Stimulated activated CD4-positive, alpha-beta T cell treated with anti-CD3 and anti-CD28 coated beads, Interleukin-15, amount 100 ng/mL, for 48 hours (primary cell): ENCODE results near the gene ANK2.
"Not testable (repeated sequence)": the region's sequence is repeated elsewhere in the genome, so short reads cannot be mapped to it uniquely, and the experiment has no call there.

Experiments used
- DNase-seq, 2 donors: peaks; one replicate each; pipeline ENCODE4 v3.0.0-alpha.2; 2020; ENCODE audit warnings: low read depth in 2 of 2

ANK2 gene

DNA sequence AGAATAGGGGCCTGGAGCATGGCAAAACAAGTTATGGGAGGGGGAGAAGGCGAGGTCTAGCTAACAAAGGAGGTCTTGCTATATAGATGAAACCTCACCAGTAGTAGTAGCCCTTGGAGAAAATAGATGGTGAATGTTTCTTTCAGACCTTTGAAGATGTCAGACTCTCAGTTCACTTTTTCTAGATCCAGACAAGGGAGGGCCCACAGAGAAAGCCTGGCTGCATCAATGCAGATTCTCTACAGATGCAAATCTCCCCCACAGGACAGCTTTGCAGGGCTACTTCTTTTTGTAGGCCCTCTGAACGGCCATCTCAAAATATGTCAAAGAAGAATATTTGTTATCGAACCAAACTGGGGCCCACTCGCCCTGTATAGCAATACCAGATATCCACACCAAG lies 159.7 kb downstream of the ANK2 start:
- no peak for DNase-seq

DNA sequence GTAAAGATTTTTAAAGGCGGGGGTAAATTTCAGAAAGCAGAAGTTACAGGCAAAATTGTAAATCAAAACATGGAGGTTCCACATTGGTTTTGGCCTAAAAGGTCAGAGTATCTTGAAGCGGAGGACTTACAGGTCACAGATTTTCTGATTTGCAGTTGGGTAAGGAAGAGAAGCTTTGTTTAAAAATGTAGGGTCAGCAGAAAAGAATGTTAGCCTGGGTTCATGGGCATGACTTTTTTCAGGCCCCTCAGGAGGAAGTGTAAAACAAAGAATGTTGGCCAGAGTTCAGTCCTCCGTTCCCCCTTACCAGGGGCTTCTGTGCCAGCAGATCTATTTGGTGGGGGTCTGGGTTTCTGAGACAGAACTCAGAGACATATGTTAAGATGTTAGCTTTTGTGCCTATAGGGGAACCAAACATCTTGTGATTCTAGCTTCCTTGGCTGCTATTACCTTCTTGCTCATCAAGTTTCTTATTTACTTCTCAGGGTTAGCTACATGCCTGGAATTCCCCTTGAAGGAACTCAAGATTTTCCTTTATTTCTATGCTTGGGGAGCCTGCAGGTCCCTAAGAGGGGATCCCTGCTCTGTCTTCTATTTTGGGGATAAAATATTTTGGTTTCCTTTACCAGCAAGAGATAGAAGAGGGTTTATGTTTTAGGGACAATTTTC lies 160.3 kb downstream of the ANK2 start:
- DNase-seq = no peak

DNA sequence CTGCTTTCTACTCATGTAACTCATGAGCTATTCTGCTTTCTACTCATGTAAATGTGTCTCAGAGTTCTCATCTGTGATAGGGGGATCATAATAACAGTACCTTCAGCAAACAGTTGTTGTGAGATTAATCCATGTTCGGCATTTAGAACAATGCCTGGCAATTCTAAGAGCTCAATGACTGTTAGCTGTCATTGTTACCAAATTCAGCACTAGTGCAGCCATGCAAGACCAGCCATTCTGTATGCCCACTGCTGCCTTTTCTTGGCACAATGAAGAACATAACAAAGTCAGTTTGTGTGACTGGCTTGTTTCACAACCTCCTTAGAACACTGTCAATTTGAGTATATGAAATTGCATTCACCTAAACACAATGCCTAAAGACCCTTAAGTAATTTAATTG lies 163.2 kb downstream of the ANK2 start:
- no peak for DNase-seq

DNA sequence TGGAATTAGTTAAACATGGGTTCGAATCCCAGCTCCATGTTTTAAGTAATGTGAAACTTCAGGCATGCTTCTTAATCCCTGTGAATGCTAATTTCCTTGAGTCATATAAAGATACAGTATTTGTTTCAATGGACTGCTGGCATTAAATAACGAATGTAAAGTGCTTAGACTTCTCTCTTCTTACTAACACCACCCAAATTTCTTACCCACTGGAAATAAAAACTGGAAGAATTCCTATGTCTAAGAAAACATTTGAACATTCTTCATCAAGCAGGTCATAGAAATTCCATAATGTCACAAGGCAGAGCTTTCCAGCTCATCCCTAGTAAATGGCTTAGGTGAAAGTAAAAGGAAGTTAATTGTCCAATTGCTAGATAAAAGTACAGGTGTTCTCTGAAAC lies 172.5 kb downstream of the ANK2 start:
- DNase-seq = no peak

DNA sequence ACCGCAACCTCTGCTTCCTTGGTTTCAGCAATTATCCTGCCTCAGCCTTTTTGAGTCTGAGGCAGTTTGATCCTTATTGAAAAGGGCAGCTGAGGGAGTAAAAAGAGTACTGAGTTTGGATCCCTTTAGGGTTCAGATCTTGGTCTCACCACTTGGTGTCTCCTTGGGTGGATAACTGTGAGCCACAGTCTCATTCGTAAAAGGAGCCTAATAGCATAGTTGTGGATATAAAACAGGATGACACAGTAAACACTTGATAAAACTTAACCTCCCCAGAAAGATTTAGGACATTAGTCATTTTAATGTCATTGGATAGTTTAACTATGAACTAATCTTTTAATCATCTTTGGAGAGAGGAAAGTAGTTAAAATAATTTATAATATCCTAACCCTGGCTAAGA lies 173.0 kb downstream of the ANK2 start:
- DNase-seq = no peak

DNA sequence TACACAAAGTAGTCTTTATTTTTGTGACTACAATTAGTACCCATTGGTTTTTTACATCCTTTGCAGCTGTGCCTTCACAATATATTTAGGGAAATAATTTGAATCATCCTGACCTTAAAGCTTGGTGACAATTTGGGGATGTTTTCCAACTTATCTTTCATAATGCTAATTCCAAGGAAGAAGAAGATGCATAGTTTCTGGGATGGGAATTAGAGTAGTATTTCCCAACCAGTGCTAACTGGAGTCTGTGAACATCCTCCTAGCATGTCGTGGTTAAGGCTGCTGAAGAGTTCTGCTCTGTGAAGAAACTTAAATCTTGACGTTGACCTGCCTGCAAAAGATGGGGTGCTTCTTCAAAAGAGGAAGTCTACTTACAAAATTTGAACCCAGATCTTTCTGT lies 173.5 kb downstream of the ANK2 start:
- no peak for DNase-seq

DNA sequence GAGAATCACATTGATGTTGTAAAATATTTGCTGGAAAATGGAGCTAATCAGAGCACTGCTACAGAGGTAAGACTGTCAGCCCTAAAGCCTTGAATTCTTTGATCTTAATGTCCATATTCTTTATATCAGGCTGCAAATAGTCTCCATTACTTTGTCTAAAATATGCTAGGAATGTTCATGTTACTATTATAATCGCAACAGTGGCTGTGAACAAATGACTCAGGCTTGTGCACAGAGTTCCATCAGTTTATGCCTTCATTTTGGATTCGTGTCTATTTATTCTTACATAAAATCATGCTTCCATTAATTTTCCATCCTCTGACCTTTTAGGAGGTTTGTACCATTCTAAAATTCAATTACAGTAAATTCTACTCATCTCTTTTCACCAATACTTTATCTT lies 182.7 kb downstream of the ANK2 start:
- DNase-seq = no peak

DNA sequence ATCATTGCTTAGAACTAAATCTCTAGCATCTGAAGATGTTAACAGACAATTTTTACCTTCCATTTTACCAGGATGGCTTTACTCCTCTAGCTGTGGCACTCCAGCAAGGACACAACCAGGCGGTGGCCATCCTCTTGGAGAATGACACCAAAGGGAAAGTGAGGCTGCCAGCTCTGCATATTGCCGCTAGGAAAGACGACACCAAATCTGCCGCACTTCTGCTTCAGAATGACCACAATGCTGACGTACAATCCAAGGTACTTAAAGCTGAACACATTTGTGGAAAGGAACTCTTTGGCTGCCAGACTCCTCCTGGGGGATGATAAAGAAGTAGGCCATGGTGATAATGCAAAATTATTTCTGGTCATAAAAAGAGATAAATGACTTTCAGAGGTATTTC lies 187.5 kb downstream of the ANK2 start:
- no peak for DNase-seq

DNA sequence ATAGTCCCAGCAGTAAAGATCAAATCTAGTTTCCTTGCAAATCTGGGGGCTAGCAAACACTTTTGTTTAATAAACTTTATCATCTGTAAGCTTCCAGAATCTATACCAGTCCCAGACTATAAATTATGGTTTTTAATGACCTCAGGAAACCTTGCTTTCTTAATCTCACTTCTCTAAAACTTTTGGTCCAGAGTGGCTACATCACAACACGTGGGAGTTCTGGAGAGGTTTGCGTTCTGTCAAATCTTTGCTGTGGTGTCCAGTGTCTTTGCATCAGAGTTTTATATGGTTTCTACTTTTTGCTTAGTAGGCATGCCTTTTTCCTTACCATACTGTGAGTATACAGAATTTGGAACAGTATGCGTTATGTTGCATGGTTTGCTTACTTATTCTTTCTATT lies 193.9 kb downstream of the ANK2 start:
- no peak for DNase-seq

DNA sequence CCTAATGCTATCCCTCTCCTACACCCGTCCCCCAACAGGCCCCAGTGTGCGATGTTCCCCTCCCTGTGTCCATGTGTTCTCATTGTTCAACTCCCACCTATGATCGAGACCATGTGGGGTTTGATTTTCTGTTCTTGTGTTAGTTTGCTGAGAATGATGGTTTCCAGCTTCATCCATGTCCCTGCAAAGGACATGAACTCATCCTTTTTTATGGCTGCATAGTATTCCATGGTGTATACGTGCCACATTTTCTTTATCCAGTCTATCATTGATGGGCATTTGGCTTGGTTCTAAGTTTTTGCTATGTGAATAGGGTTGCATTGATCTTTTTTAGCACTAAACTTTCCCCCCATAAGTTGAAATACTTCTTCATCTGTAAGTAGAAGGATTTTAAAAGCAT lies 195.3 kb downstream of the ANK2 start:
- not testable (repeated sequence) for DNase-seq

DNA sequence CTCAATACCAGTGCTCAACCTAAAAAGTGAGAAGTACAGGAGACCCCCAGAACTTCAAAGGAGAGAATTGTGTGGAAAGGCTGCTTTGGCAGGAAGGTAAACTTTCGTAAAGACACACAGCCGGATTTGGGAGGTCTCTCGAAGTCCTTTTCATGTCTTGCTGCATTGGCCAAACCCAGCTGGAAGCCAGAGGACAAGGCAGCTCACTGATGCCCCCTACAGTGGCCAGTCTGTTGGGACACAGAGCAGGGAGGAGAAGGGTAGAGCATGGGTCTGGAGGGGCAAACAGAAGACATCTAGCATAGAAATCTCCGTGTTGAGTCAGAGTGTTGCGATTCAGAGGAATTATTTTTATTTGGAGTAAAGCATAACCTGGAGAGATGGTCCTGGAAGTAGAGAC lies 198.9 kb downstream of the ANK2 start:
- no peak for DNase-seq

DNA sequence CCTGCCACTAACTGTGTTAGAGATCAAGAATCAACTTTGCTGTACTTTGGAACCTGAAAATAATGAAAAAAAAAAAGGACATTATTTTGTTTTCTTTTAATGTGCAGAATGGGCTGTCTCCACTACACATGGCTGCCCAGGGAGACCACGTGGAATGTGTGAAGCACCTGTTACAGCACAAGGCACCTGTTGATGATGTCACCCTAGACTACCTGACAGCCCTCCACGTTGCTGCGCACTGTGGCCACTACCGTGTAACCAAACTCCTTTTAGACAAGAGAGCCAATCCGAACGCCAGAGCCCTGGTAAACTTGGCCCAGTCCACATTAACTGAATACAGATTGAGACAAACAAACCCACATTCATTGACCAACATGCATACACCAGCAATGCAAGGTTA lies 206.2 kb downstream of the ANK2 start:
- no peak for DNase-seq

DNA sequence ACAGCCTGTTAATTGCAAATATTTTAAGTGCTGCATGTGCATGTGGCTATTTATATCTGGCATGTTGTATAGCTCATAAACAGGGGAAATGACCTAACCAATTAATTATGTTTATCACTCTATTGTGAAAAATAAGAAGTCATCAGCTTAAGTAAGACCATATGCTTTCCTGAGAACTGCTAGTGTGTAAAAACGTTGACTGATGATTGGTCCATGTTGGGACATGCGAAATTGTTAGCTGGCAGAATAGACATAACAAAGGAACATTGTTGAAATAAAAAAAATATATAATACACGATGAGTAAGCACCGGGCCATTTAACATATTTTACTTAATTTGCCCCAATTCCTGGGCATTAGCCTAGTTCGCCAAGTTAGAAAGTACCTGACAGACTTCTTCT lies 207.5 kb downstream of the ANK2 start:
- no peak for DNase-seq

DNA sequence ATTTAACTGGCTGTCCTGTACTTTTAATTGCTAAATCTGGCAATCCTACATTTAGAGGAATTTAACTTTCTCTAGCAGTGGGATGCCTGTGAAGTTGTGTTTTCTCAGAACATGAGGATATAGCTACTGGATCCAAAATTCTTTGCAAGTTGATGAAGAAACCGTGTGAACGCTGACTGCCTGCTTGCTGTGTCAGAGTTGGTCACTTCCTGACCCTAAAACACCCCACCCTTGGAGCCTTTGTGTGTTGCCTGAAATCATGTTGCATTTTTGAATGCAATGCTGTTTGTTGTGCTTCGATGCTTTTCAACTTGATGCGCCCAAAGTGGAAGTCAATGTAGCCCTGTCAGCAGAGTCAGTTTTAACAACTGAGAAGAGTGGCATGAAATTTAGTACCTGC lies 211.2 kb downstream of the ANK2 start:
- DNase-seq = no peak

DNA sequence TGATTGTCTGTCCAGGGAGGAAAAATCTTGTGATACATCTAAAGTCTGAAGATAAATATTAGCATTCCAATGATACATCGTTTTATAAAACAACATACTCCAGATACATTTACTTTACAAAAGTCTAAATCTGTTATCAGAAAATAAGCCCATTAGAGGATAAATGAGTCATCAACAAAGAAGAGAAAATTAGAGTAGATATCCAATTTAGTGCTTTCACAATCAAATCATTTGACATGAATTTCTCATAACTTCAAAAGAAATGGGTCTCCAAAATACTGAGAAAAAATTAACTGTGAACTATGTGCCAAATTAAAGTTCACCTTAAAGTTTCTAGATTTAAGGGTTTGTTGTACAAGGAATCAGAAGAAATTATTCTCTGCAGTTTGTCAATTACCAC lies 213.8 kb downstream of the ANK2 start:
- no peak for DNase-seq

DNA sequence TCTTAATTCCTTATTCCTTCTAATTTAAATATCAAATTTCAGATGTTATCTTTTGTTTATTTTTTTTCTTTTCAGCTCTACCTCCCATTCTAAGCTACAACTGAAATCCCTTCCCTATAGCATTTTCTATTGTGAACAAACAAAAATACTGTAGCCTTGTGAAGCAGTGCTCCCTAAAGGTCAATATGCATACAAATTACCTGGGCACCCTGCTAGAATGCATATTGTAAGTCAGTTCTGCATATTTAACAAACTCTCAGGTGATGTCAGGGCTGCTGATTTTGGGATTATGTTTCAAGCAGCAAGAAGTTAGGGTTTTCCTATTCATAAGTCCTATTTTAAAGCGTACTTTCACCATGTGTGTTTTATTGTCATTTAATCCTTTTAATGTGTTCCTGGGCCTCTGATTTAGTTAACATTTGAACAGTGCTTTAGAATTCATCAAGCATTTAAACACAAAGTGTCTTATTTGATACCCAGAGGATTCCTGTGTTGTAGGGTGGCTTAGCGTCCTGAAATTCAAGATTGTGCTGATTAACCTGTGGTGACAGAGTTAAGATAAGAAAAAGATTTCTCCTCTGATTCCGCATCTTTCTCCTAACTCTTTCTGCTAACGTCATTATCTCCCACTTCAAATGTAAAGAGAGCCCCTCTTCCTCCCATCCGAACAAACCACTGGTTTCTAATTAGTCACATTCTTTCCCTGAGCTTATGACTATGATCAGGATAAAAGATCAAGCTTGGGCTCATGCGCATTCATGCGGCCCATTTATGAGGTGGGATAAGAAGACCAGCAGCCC lies 221.3 kb downstream of the ANK2 start:
- no peak for DNase-seq

DNA sequence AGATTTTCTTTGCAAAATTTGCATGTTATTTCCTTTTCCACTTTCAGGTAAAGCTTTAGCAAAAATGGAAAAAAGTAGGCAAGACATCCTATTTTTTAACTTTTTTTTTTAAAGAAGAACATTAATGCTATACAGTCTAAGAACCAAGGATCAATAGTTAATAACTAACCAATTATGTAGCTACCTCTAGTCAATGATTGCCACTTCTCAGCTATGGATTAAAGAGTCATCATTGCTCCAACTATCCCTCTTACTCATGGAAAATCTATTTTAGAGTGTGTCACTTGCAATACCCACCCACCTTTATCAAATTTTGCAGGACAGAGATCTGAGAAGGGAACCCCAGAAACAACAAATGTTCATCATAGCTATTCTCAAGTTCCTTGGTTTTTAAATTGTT lies 223.1 kb downstream of the ANK2 start:
- no peak for DNase-seq

DNA sequence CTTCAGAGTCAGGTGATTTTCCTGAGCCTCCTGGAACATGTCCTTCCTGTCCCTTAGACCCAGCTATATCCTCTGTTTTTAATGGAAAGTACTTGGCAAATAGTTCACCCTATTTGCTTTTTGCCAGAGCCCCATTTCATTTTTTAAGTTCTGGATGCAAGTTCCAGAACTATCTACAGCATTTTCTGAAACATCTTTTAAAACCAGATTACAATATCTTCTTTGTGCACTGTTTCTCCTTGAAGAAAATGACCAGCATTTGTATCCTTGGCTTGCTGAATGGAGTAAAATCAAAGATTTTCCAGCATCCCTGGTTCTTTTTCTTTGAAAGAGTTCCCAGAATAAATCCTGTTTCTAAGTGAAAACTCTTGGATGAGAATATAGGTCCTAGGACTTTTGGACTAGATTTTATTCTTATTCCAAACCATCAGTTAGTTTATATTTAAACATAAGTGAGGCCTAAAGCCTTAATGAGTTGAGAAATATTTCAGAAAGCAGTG lies 224.3 kb downstream of the ANK2 start:
- DNase-seq = no peak

DNA sequence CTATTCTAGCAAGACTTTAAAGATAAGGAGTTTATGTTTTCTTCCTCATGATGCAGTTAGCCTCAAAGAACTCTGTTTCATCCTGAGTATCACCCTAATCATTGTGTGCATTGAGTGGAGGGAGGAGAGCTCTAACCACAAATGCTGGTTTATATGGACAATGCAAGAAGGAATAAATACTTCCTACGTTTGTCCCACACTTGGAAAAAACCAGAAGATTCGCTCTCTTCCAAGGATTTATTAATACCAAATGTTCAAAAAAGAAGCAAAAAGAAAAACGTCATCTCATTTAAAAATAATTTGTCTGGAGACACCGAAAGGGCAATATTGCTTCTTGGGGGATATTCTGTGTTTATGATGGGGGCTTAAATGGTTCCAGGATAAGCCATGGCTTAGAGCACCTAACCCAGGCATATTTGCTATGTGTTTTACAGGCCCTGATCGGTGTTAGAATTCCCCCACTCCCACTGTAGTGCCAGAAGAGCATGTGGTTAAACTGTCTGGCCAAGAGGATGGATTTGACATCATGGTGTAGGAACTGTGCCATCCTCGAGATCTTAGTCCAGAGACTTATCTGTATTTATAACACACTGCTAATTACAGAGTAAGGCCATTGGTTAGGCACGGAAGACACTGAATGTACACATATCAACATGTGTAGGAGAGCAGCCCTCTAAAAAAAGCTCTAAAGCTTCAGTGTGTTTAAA lies 227.2 kb downstream of the ANK2 start:
- no peak for DNase-seq

DNA sequence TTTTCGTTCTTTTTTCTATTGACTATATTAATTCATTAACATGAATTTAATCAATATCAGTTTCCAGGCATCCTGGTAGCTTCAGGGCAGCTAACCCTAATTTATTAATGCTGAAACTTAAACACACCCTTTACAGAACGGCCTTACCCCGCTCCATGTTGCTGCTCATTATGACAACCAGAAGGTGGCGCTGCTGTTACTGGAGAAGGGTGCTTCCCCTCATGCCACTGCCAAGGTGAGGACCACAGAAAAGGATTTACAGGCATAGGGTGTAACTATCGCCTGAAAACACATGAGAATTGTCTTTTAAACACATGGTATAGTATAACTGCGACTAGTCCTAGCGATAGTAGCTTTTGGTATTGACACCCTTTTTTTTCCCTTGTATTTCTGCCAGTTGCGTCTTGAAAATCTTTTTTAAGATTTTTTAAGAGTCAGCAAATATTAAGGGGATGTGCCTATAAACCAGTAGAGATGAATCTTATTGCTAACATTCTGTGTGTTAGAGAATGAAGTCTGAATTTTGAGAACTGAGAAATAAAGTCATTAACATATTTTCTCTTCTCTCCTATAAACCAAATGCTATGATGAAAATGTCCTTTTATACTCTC lies 229.0 kb downstream of the ANK2 start:
- DNase-seq = peak; percentile 41 to 65

DNA sequence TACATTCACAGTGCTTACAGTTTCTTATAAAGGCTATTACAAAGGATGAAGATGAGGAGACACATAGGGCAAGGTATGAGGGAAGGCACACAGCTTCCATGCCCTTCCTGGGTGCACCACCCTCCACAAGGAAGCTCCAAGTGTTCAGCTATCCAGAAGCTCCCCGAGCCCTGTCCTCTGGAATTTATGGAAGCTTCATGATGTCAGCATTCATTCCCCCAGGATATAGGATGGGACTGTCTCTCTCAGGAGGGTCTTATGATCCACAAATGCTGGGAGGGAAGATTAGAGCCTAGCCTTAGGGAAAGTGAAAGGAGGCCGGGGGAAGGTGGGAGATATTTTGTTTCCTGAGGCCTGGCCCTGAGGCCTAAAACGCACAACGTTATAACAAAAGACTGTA lies 236.0 kb downstream of the ANK2 start:
- DNase-seq = no peak

DNA sequence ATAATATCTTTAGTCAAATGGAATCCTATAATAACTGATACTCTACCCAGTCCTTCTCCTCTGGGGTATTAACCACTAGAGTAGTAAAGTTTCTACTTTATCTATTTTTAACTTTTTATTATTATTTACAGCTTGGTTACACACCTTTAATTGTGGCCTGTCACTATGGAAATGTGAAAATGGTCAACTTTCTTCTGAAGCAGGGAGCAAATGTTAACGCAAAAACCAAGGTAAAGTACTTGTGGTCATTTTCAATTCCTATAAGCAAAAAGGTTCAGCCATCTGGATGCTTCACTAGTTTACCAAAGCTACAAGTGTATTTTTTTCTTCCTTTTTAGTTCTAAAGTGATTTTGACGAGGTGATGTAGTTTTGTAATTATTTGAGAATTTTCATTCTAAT lies 238.8 kb downstream of the ANK2 start:
- no peak for DNase-seq
